HepG2 (cell line): Measurements from ENCODE around the gene TMX2. TPM values are rescaled to one million over a fixed set of nuclear protein-coding genes. Genes with fewer than 3 reads are reported as not detected.

ENCODE experiments used
- ATAC-seq: fragments of 200-7000 bp; cut with Tn5 transposase; 3 replicates; pipeline ENCODE4 v1.9.1; 2020; ENCODE audit warnings: mild to moderate bottlenecking, moderate library complexity
- BruUV-seq: library from RNA; stranded (reverse); fragments of 400-500 nt; replicated peaks from 2 replicates; lab custom pipeline; 2021; lab: Mats Ljungman, UMichigan
- CTCF ChIA-PET: fragments of 300-600 bp; formaldehyde crosslinking; extraction: SDS; loops from one replicate; lab custom pipeline; 2021; ENCODE audit warnings: low total read pairs, inconsistent platforms, low intra/inter-chr PET ratio; lab: Yijun Ruan, JAX
- POLR2A ChIA-PET: fragments of 350-600 bp; sonication (Branson Sonifier 250); formaldehyde crosslinking; loops from one replicate; lab custom pipeline; 2020; ENCODE audit warnings: antibody characterized with exemption, inconsistent platforms; lab: Yijun Ruan, JAX
- DNase-seq: peaks from one replicate; pipeline ENCODE4 v3.0.0-alpha.2; 2015; ENCODE audit warnings: low spot score
- FAIRE-seq: peaks from 3 replicates; lab custom pipeline; 2011; peaks lifted over from hg19 to GRCh38; lab: Jason Lieb, UNC
- H2AFZ ChIP-seq: one replicate; pipeline ENCODE4 v1.6.1; 2011; ENCODE audit warnings: low read length, inconsistent platforms
- H3K27ac ChIP-seq: fragments of 300-600 bp; 3 replicates; pipeline ENCODE4 v1.8.0; 2011; ENCODE audit warnings: mixed run types, mild to moderate bottlenecking, mixed read lengths, low read length, inconsistent platforms; ENCODE audit not compliant: insufficient read depth; ENCODE audit errors: extremely low read length
- H3K27me3 ChIP-seq, 2 experiments: fragments of 200-600 bp in 1 of 2; 2 replicates in 1 of 2; 3 replicates in 1 of 2; pipeline versions ENCODE4 v1.6.0 to v1.8.0; 2011; ENCODE audit warnings: low read length in 2 of 2, mild to moderate bottlenecking in 2 of 2, moderate library complexity in 2 of 2, inconsistent platforms in 1 of 2; ENCODE audit not compliant: insufficient read depth in 2 of 2, control insufficient read depth in 1 of 2
- H3K36me3 ChIP-seq, 2 experiments: fragments of 200-600 bp in 1 of 2; replicated peaks in 1 of 2; 2 replicates in 1 of 2; 3 replicates in 1 of 2; pipeline versions ENCODE4 v1.5.1 to v1.8.0; 2011; ENCODE audit warnings: low read length in 2 of 2, inconsistent platforms in 1 of 2; ENCODE audit not compliant: insufficient read depth in 2 of 2, control insufficient read depth in 1 of 2
- H3K4me1 ChIP-seq: 2 replicates; pipeline ENCODE4 v1.5.1; 2012; ENCODE audit warnings: low read length, inconsistent platforms; ENCODE audit not compliant: insufficient read depth
- H3K4me2 ChIP-seq: 2 replicates; pipeline ENCODE4 v1.6.0; 2011; ENCODE audit warnings: low read depth, low read length, inconsistent platforms
- H3K4me3 ChIP-seq, 3 experiments: fragments of 200-600 bp in 1 of 3; sonication (generic), shearing (Covaris generic) in 1 of 3; replicated peaks in 1 of 3; 2 replicates each; pipeline ENCODE4 v1.5.1; 2011 to 2016; ENCODE audit warnings: low read length in 3 of 3, inconsistent platforms in 2 of 3, low read depth in 2 of 3, mild to moderate bottlenecking in 2 of 3, control low read depth in 1 of 3, mixed read lengths in 1 of 3; ENCODE audit not compliant: insufficient read depth in 1 of 3
- H3K79me2 ChIP-seq: one replicate; pipeline ENCODE4 v1.6.1; 2011; ENCODE audit warnings: low read length, inconsistent platforms; ENCODE audit not compliant: insufficient read depth
- H3K9ac ChIP-seq: 2 replicates; pipeline ENCODE4 v1.6.0; 2011; ENCODE audit warnings: mild to moderate bottlenecking, low read depth, low read length, inconsistent platforms; ENCODE audit not compliant: insufficient read depth
- H3K9me3 ChIP-seq: 2 replicates; pipeline ENCODE4 v1.5.1; 2012; ENCODE audit warnings: mild to moderate bottlenecking, low read length
- H4K20me1 ChIP-seq: 2 replicates; pipeline ENCODE4 v1.6.0; 2011; ENCODE audit warnings: inconsistent platforms, mild to moderate bottlenecking, low read length, moderate library complexity; ENCODE audit not compliant: insufficient read depth
- ATF2 ChIP-seq: sonication (generic); formaldehyde crosslinking; IDR thresholded peaks from 2 replicates; pipeline ENCODE4 v1.4.0; 2020; ENCODE audit warnings: missing genetic modification reagents
- CREB3 ChIP-seq: sonication (generic); formaldehyde crosslinking; IDR thresholded peaks from 2 replicates; pipeline ENCODE4 v1.5.0; 2020; ENCODE audit warnings: missing genetic modification reagents
- CREBL2 ChIP-seq: sonication (generic); formaldehyde crosslinking; IDR thresholded peaks from 2 replicates; pipeline ENCODE4 v1.8.1; 2023; ENCODE audit warnings: missing genetic modification reagents, mild to moderate bottlenecking, borderline replicate concordance
- FLYWCH1 ChIP-seq: sonication (generic); formaldehyde crosslinking; IDR thresholded peaks from 2 replicates; pipeline ENCODE4 v1.8.1; 2023; ENCODE audit warnings: mild to moderate bottlenecking, missing genetic modification reagents
- GATAD2A ChIP-seq: IDR thresholded peaks from 2 replicates; pipeline ENCODE4 v1.6.1; 2016
- HNRNPH1 ChIP-seq: fragments of 200-400 bp; formaldehyde crosslinking; optimal IDR thresholded peaks from 2 replicates; pipeline ENCODE3; 2017; ENCODE audit warnings: mild to moderate bottlenecking, low read depth, low read length
- IRF1 ChIP-seq: sonication (generic); formaldehyde crosslinking; IDR thresholded peaks from 2 replicates; pipeline ENCODE4 v1.4.0; 2020; ENCODE audit warnings: low read depth, mild to moderate bottlenecking, missing genetic modification reagents
- MLLT10 ChIP-seq: sonication (generic); formaldehyde crosslinking; IDR thresholded peaks from 2 replicates; pipeline ENCODE4 v1.4.0; 2020; ENCODE audit warnings: missing genetic modification reagents
- MYNN ChIP-seq: sonication (generic); formaldehyde crosslinking; IDR thresholded peaks from 2 replicates; pipeline ENCODE4 v1.4.0; 2020; ENCODE audit warnings: mild to moderate bottlenecking, low read depth, missing genetic modification reagents
- NONO ChIP-seq, 2 experiments: fragments of 450-650 bp in 1 of 2; sonication (generic) in 1 of 2; formaldehyde crosslinking in 1 of 2; IDR thresholded peaks in 1 of 2; conservative IDR thresholded peaks in 1 of 2; 2 replicates each; pipeline versions ENCODE4 v1.6.1 to v1.8.0; 2017 to 2022; ENCODE audit warnings: mild to moderate bottlenecking in 1 of 2, missing genetic modification reagents in 1 of 2, moderate library complexity in 1 of 2
- NR2C2 ChIP-seq: sonication (generic); formaldehyde crosslinking; IDR thresholded peaks from 2 replicates; pipeline ENCODE4 v1.4.0; 2020; ENCODE audit warnings: missing genetic modification reagents, mild to moderate bottlenecking, moderate library complexity, borderline replicate concordance
- POLR2G ChIP-seq: fragments of 200-400 bp; formaldehyde crosslinking; IDR thresholded peaks from 2 replicates; pipeline ENCODE4 v1.6.1; 2018; ENCODE audit warnings: mild to moderate bottlenecking, low read depth, low read length, moderate library complexity
- RBAK ChIP-seq: sonication (generic); formaldehyde crosslinking; IDR thresholded peaks from 2 replicates; pipeline ENCODE4 v1.5.1; 2020; ENCODE audit warnings: mild to moderate bottlenecking, missing genetic modification reagents
- ZKSCAN5 ChIP-seq: sonication (generic); formaldehyde crosslinking; IDR thresholded peaks from 2 replicates; pipeline ENCODE4 v1.5.1; 2020; ENCODE audit warnings: mild to moderate bottlenecking, missing genetic modification reagents
- ZNF160 ChIP-seq: sonication (generic); formaldehyde crosslinking; IDR thresholded peaks from 2 replicates; pipeline ENCODE4 v1.8.0; 2022; ENCODE audit warnings: mild to moderate bottlenecking, inconsistent platforms, missing genetic modification reagents
- ZNF292 ChIP-seq: sonication (generic); formaldehyde crosslinking; IDR thresholded peaks from 2 replicates; pipeline ENCODE4 v1.8.1; 2022; ENCODE audit warnings: mild to moderate bottlenecking, low read depth, missing genetic modification reagents, borderline replicate concordance
- ZNF562 ChIP-seq: sonication (generic); formaldehyde crosslinking; IDR thresholded peaks from 2 replicates; pipeline ENCODE4 v1.8.0; 2022; ENCODE audit warnings: missing genetic modification reagents, borderline replicate concordance
- ZNF678 ChIP-seq: sonication (generic); formaldehyde crosslinking; IDR thresholded peaks from 2 replicates; pipeline ENCODE4 v1.4.0; 2020; ENCODE audit warnings: mild to moderate bottlenecking, missing genetic modification reagents
- ZNF784 ChIP-seq: sonication (generic); formaldehyde crosslinking; IDR thresholded peaks from 2 replicates; pipeline ENCODE4 v1.5.1; 2020; ENCODE audit warnings: missing genetic modification reagents, mild to moderate bottlenecking, borderline replicate concordance
- WGBS: methylation state at CpG from one replicate; pipeline ENCODE4 v1.1.6; 2017; ENCODE audit warnings: low lambda C conversion rate; 5-methylcytosine and 5-hydroxymethylcytosine counted together
- in situ Hi-C: cut with HindIII; loops from 2 replicates; pipeline ENCODE4 v1.10.0; 2017; ENCODE audit warnings: low pct_unique_long_range_greater_than_20kb; ENCODE audit not compliant: extremely low pct_ligation_motif_present
- intact Hi-C: fragments of 100-400 bp; cut with micrococcal nuclease; formaldehyde crosslinking; loops from one replicate; pipeline ENCODE4 v1.10.0; 2022; ENCODE audit not compliant: unreplicated experiment
- polyA plus RNA-seq, 8 experiments: library from polyadenylated mRNA; depleted of rRNA in 3 of 8; stranded (reverse) in 7 of 8; unstranded in 1 of 8; fragments of >200 nt; fragmentation: Illumina TruSeq in 4 of 8; extraction: Trizol in 4 of 8; gene quantifications; 2 replicates each; pipeline versions ENCODE4 v1.2.1 to v1.2.3, GENCODE V29; 2011 to 2016; ENCODE audit warnings: low read depth in 4 of 8, missing spikeins in 1 of 8, mixed read lengths in 1 of 8; ENCODE audit not compliant: insufficient read depth in 1 of 8
- total RNA-seq, 5 experiments: library from RNA; depleted of rRNA; stranded (reverse); fragments of >200 nt; fragmentation: Illumina TruSeq; extraction: Trizol; gene quantifications; 2 replicates each; pipeline ENCODE4 v1.2.3, GENCODE V29; 2016; ENCODE audit warnings: low read depth in 1 of 5

TMX2 gene
- total and polyA plus RNA-seq, 2 of the 13 experiments (the other 11 are each of a cell fraction or from before 2014, with no cell fraction given) = 84.5 to 129 TPM

GRCh38 chr11:57778318-57779037 lies 66.1 kb downstream of the TMX2 start (continued):
- TF ChIP-seq RBAK (CRISPR knock-in tag) (no peak), ZNF562 (CRISPR knock-in tag) (no peak), NR2C2 (CRISPR knock-in tag) (peak; percentile 52; the same call in 1 of the 2 replicates), MYNN (no peak), NONO (IDR thresholded peaks at IDR 0.05) (no peak), NONO (CRISPR knock-in tag; conservative IDR thresholded peaks at IDR 0.05) (peak; percentile 79), FLYWCH1 (CRISPR knock-in tag) (no peak), ATF2 (peak; percentile 40), ZNF678 (no peak)

GRCh38 chr11:57779276-57779675 lies 66.9 kb downstream of the TMX2 start:
- DNase-seq (peak; percentile 86), FAIRE-seq (peak; percentile 87), ATAC-seq (peak; percentile 70)
- Histone ChIP-seq H3K4me3 (peak overlapping the region; percentile 17 to 56 (median 28); a peak in 4 of 6 replicates), H2AFZ (no peak overlapping the region), H3K4me2 (peak overlapping the region; percentile 81), H3K79me2 (peaks cover 87% of the 10 kb centered on the region), H4K20me1 (peaks cover 21% of the 10 kb centered on the region; the same call in 1 of the 2 replicates), H3K36me3 (peaks cover 0 to 1% of the 10 kb centered on the region in 2 experiments; a peak in 3 of 5 replicates), H3K4me1 (peaks cover 99% of the 10 kb centered on the region), H3K27me3 (no peaks in the 10 kb centered on the region), H3K9ac (peak overlapping the region; percentile 77), H3K27ac (peak overlapping the region; percentile 96), H3K9me3 (no peaks in the 10 kb centered on the region)
- ChIA-PET POLR2A (interaction anchor here (1.1 to 11.1 kb wide), 13 partner anchors 9 to 386 kb away, joined by 3 to 215 read pairs (median 5); partner anchors contain the start of genes BTBD18, CTNND1, MED19 and SELENOH), CTCF (no interaction called here)
- in situ Hi-C loops = no loop called here
- intact Hi-C loops = loop anchor here (2.0 kb wide), 1 partner anchor 66 kb away; the partner anchor contains the start of genes MED19 and TMX2
- 0% methylated on average over 1 of the region's 1 CpG for WGBS
- BruUV-seq = no TSS peak
- TF ChIP-seq HNRNPH1 (no peak), MLLT10 (CRISPR knock-in tag) (no peak), IRF1 (CRISPR knock-in tag) (no peak), CREBL2 (CRISPR knock-in tag) (no peak), POLR2G (0 out of 2 replicates have a peak, but pooled peaks have one; percentile 1), GATAD2A (CRISPR knock-in tag) (peak; percentile 53; the same call in 1 of the 2 replicates), CREB3 (CRISPR knock-in tag) (no peak), ZNF784 (CRISPR knock-in tag) (no peak), ZNF292 (CRISPR knock-in tag) (no peak; the same call in 1 of the 2 replicates), ZNF160 (no peak), ZKSCAN5 (CRISPR knock-in tag) (no peak)
